ENCODE data around the gene ACACB. TPM values are rescaled to one million over a fixed set of nuclear protein-coding genes. Genes with fewer than 3 reads are reported as not detected.

Gene ACACB
- total RNA-seq, 1 donor from 2014 or later: 177 TPM

GRCh38 chr12:109286252-109286651 lies 169.9 kb downstream of the ACACB start:
- DNase-seq: no peak
- intact Hi-C loops (cut with micrococcal nuclease): no loop called here
- no peak for ATAC-seq

- DNase-seq (no peak), ATAC-seq (no peak)
- intact Hi-C loops (cut with micrococcal nuclease): no loop called here
Observed at GRCh38 chr12:109286652-109287051, 170.3 kb downstream of the ACACB start.

- intact Hi-C loops (cut with micrococcal nuclease): no loop called here
- no peak for ATAC-seq
- DNase-seq: no peak
Observed at GRCh38 chr12:109287181-109287580, 170.8 kb downstream of the ACACB start.

DNA sequence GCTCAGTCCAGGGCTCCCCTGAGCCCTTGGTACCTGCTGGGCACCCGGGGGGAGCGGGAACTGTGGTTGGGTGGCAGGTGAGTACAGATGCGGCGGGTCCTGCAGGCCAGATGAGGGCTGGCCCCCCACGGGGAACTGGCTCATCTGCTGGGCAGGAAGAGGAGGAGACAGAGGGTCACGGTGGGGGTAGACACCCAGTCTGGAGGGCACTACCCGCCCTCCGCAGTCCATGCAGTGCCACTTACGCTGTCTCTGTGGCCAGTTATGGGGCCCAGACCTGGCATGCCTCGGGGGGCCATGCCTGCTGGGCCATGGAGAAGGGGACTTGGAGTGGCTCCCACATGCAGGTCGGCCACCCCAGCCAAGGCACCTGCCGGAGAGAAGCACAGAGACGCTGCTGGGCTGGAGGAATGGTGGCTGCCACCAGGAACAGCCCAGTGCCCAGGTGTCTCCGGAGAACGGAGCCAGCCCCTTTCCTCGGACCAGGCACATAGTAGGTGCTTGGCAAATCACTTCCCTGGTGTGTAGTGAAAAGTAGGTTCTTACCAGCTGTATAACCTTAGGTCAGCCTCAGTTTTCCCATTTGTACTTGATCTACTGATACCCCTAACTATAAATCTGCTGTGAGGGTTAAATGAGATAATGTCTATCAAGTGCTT lies 171.6 kb downstream of the ACACB start:
- DNase-seq (no peak), ATAC-seq (no peak)
- intact Hi-C loops (cut with micrococcal nuclease): no loop called here

DNA sequence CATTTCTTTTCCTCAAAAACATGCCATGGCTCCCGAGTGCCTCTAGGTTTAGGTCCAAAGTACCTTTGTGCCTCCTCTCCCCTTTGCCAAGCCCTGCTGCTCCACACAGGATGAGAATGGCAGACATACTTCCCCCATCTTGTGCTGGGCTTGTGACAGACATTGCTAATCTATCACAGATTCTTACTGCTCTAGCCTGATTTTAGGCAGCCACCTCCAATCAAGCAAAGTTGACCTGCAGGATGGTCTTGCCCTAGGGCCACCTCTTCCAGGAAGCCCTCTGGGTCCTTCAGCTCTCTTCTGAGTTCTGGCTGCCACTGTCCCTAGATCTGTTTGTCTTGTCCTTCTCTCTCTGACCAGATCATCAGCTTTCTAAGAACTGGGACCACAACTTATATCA lies 172.2 kb downstream of the ACACB start:
- ATAC-seq (no peak), DNase-seq (no peak)
- intact Hi-C loops (cut with micrococcal nuclease): no loop called here

DNA sequence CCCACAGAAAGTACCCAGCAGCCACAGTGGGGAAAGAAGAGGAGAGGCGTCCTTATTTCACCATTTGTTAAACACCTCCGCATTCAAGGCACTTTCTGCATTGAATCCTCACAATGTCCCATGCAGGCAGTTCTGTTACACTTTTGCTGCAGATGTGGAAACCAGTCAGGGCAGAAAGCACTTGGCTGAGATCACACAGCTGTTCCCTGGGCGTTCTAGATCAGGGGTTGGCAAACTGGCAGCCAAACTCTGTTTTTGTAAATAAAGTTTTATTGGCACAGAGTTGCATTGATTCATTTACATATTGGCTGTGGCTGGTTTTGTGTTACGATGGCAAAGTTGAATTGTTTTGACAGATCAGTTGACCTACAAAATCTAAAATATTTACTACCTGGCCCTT lies 172.6 kb downstream of the ACACB start:
- DNase-seq (no peak), ATAC-seq (no peak)
- intact Hi-C loops (cut with micrococcal nuclease): no loop called here

GRCh38 chr12:109289551-109289950 lies 173.2 kb downstream of the ACACB start:
- DNase-seq: no peak

DNA sequence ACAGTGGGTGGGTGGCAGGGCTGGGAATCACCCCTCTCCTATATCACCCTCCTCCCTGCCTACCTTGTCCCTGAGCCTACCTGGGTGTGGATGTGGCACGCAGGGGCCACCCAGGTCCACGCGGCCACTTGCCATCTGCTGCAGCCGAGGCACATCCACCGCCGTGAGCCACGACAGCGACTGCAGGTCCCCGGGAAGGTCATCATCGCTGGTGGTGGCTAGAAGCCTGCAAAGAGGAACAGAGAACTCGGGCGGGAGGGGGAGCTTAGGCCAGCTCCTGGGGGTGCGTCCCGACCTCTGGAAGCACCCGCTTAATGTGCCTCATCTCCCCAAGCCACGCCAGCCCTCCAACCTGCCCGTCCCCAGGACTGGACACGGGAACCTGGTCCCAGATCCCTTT lies 173.7 kb downstream of the ACACB start:
- DNase-seq (no peak), ATAC-seq (no peak)
- intact Hi-C loops (cut with micrococcal nuclease): no loop called here

More at GRCh38 chr12:109289551-109289950, 173.2 kb downstream of the ACACB start:
- no peak for ATAC-seq
- intact Hi-C loops (cut with micrococcal nuclease): no loop called here

DNA sequence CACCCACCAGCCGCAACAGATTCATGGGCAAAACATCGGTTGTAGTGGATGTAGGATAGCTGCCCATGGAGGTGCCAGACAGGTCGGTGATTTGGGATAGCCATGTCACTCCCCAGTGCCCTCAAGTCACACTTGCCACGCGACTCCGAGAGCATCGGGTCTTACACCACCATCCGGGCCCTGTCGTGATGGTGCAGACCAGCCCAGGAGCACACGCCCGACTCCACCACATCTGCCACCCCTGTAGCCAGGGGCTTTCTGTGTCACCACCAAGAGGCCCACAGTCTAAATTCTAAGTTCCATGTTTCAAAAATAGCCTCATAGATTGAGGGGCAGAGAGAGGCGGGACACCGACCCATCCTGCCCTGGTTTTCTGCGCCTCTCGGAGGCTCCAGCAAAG lies 174.7 kb downstream of the ACACB start:
- no peak for ATAC-seq
- DNase-seq: no peak
- intact Hi-C loops (cut with micrococcal nuclease): no loop called here

GRCh38 chr12:109291521-109292341 lies 175.3 kb downstream of the ACACB start:
- peak; percentile 96 for ATAC-seq

DNA sequence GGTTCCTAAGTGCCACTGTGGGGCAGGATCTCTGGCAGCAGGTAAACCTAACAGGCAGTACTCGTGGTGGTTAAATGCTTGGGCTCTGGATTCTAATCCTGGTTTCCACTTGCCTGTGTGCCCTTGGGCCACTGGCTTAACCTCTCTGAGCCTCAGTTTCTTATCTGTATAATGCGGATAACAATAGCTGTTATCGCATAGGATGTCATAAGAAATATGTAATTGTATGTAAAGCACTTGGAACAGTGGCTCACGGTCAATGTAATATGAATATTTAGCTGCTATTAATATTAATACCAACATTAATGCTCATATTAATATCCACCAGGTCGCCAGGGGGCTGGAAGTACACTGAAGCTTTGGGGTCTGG lies 175.9 kb downstream of the ACACB start:
- no peak for ATAC-seq
- intact Hi-C loops (cut with micrococcal nuclease): no loop called here
- no peak for DNase-seq

More at GRCh38 chr12:109291521-109292341, 175.3 kb downstream of the ACACB start:
- peak; percentile 87 for DNase-seq
- intact Hi-C loops (cut with micrococcal nuclease): no loop called here

- DNase-seq (no peak), ATAC-seq (no peak)
- intact Hi-C loops (cut with micrococcal nuclease): no loop called here
Observed at GRCh38 chr12:109293106-109293505, 176.7 kb downstream of the ACACB start.

DNA sequence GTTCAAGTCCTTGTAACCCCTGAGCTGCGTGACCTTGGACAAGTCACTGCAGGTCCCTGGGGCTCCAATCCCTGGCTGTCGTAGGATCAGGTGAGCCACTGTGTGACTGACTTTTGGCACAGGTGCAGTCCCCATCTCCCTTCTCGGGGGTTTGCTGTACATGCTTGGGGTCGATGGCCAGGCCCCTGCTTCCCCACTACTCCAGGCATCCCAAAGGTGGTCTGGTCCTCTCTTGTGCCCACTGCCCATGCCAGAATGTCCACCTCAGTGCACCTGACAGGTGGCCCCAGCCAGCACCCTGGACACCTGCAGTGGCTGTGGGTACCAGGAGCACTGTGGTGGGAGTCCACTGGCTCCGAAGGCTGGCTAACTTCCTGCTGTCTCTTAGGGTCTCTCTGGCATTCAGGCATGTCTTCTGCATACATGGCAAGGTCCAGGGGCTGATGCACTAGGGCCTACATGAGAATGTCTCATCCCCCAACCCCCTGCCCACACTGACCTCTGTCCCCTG lies 178.0 kb downstream of the ACACB start:
- ATAC-seq (no peak), DNase-seq (no peak)
- intact Hi-C loops (cut with micrococcal nuclease): no loop called here

- intact Hi-C loops (cut with micrococcal nuclease): no loop called here
- no peak for ATAC-seq
- no peak for DNase-seq
Observed at GRCh38 chr12:109295764-109296425, 179.5 kb downstream of the ACACB start.

DNA sequence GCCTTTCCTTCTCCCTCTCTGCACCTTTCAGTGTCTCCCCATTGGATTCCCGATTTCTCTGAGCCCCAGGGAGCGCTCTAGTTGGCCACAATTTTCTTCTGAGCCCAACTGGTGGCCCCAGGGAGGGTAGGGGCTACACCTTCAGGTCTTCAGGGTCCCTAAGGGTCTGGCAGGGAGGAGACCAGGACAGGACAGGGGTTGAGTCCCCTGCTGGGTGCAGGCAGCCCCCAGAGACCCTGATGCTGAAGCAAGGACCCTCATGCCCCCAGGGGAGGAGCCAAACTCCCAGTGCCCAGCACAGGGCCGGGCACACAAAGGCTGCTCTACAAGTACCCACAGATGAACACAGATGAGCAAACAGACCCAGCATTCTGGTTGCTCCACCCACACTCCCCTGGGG lies 180.0 kb downstream of the ACACB start:
- DNase-seq (no peak), ATAC-seq (no peak)
- intact Hi-C loops (cut with micrococcal nuclease): no loop called here

DNA sequence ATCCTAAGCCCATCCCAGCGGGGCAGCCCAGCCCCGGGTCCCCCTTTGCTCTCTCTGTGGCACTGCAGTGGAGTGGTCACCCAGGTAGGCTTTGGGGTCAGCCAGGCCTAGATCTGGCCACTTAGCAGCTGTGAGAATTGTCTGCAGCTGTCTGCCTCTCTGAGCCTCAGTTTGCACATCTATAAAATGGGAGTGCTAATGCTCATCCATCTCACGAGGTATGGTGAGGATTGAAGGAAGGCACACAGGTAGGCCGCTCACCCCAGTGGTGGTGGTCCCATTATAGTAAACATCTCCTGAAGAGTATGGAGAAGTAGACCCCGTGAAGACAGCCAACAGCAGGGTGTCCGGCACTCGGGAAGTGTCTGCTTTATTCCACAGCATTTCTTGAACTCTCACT lies 183.5 kb downstream of the ACACB start:
- DNase-seq (no peak), ATAC-seq (no peak)
- intact Hi-C loops (cut with micrococcal nuclease): no loop called here

DNA sequence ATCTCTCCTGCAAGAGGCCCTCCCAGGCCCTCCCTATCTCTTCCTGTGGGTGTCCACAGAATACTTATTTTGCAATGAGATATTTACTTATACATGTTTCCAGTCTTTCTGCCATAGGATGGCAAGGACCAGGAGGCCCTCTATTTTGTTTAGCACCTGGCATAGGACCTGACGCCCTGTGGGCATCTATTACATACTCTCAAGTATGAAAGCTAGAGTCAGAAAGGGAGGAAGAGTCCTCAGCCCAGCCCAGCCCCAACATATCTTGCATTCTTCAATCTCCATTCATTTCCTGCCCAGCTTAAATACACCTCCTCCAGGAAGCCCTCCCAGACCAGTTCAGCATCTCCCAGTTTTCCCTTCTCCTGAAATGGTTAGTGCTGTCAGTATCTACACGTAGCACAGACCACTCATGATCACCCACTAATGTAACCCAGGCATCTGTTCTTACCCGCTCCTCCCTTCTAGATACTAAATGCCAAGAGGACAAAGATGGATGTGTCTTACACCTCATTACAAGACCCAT lies 185.3 kb downstream of the ACACB start:
- DNase-seq: no peak
- intact Hi-C loops (cut with micrococcal nuclease): no loop called here
- ATAC-seq: no peak

DNA sequence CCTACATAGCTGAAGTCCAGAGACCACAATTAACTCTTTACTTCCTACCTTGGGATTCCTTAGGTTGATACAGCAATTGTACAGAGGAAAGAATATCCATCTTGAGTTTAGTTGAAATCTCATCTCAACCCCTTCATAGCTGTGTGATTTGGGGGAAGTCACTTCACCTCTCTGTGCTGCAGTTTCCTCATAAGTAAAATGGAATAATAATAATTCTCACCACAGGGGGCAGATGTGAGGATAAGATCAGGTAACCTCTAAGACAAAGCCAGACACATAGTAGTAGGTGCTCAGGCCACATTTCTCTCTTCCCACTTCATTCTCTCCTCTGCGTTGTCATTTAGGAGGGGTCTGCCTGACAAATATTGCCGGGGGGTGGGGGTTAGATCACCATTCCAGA lies 186.0 kb downstream of the ACACB start:
- intact Hi-C loops (cut with micrococcal nuclease): no loop called here
- DNase-seq (no peak), ATAC-seq (no peak)

DNA sequence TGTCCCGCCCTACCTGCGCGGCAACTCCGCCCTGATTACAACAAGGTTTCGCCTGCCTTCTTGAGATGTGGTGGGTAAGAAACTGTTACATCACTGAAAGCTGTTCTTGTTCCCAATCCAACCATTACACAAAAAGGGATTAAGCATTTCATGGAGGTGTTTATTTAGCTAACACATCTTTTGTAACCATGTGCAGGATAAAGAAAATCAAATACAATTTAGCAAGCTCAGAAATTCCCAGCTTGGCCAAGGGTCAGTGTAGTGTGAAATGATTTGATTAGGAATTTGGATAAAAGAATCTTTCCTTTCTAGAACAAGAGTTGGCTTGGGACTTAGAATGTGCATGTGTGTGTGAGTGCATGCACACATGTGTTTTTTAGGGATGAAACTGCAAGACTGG lies 186.4 kb downstream of the ACACB start:
- ATAC-seq (no peak), DNase-seq (no peak)
- intact Hi-C loops (cut with micrococcal nuclease): no loop called here

GRCh38 chr12:109304485-109304884 lies 188.1 kb downstream of the ACACB start:
- DNase-seq: no peak
- intact Hi-C loops (cut with micrococcal nuclease): no loop called here

More at GRCh38 chr12:109304485-109304884, 188.1 kb downstream of the ACACB start:
- ATAC-seq: no peak

All from left ventricle myocardium superior (tissue), 1 donor.